OCI-LY3 (cell line): ENCODE data around the gene ABCC3.

ENCODE experiments used
- H2AFZ ChIP-seq: fragments of 200-600, 300-600 bp; shearing (Covaris generic); 2 replicates; pipeline ENCODE4 v1.6.0; 2014; ENCODE audit warnings: antibody characterized with exemption, low read depth, low read length
- H3K27ac ChIP-seq: fragments of 200-600, 300-600 bp; sonication (generic); 2 replicates; pipeline ENCODE4 v1.5.1; 2014; ENCODE audit warnings: mild to moderate bottlenecking, low read length, moderate library complexity, mixed read lengths
- H3K27me3 ChIP-seq: fragments of 200-600, 300-600 bp; sonication (generic); 2 replicates; pipeline ENCODE4 v1.6.1; 2014; ENCODE audit warnings: low read depth, low read length, mixed read lengths
- H3K36me3 ChIP-seq: fragments of 200-600, 300-600 bp; sonication (generic); replicated peaks from 2 replicates; pipeline ENCODE3; 2014; ENCODE audit warnings: low read depth, low read length, mixed read lengths
- H3K4me1 ChIP-seq: fragments of 300-600, 200-600 bp; sonication (generic); 2 replicates; pipeline ENCODE4 v1.6.1; 2014; ENCODE audit warnings: low read length, mixed read lengths
- H3K4me2 ChIP-seq: fragments of 200-600, 300-600 bp; sonication (generic); 2 replicates; pipeline ENCODE4 v1.6.1; 2014; ENCODE audit warnings: low read length, mixed read lengths
- H3K4me3 ChIP-seq: fragments of 300-600, 200-600 bp; sonication (generic); 2 replicates; pipeline ENCODE4 v1.5.1; 2014; ENCODE audit warnings: antibody characterized with exemption, mild to moderate bottlenecking, low read length, moderate library complexity
- H3K79me2 ChIP-seq: fragments of 300-600, 200-600 bp; shearing (Covaris generic); 2 replicates; pipeline ENCODE4 v1.6.1; 2014; ENCODE audit warnings: mild to moderate bottlenecking, low read length, mixed read lengths
- H3K9ac ChIP-seq: fragments of 300-600, 200-600 bp; shearing (Covaris generic); 2 replicates; pipeline ENCODE4 v1.6.0; 2014; ENCODE audit warnings: mild to moderate bottlenecking, low read length, moderate library complexity
- H3K9me3 ChIP-seq: fragments of 200-600, 300-600 bp; shearing (Covaris generic); 2 replicates; pipeline ENCODE4 v1.6.1; 2014; ENCODE audit warnings: low read length, mixed read lengths; ENCODE audit not compliant: insufficient read depth
- H4K20me1 ChIP-seq: fragments of 200-600, 300-600 bp; sonication (generic); 2 replicates; pipeline ENCODE4 v1.6.1; 2016; ENCODE audit warnings: low read length, mixed read lengths; ENCODE audit not compliant: insufficient read depth
- EZH2phosphoT487 ChIP-seq: fragments of 200-600 bp; shearing (Covaris generic); IDR thresholded peaks from 2 replicates; pipeline ENCODE4 v1.6.1; 2018; ENCODE audit warnings: antibody characterized with exemption, mixed run types, low read depth
- TF ChIP-seq, protein P1 (sequence below): fragments of 200-600, 300-600 bp; sonication (generic); IDR thresholded peaks from 2 replicates; pipeline ENCODE4 v1.5.1; 2014; ENCODE audit warnings: antibody characterized with exemption, low read length, low read depth

Gene ABCC3

DNA sequence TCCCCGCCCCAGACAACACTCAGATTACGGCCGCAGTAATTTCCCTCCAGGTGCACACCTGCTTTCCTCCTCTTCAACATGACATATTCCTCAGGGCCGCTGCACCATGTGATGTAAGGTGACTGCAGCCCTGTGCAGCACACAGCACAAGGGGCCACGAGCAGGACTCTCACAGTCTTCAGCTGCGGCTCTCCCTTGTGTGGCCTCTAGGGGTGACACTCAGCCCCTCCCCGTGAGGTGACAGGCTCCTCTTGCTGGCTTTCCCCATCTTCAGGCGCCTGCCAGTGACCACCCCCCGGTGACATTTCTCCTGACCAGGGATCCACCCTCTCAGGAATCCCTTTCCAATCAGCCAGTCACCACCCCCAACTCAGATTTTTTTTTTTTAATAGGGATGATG, 31.3 kb upstream of the ABCC3 start:
- H3K36me3 ChIP-seq, result no peaks in the 10 kb centered on the region
- H3K79me2 ChIP-seq, result no peaks in the 10 kb centered on the region
- no peak overlapping the region for H3K4me2 ChIP-seq
- TF ChIP-seq EZH2phosphoT487, result no peak
- TF ChIP-seq, protein P1, sequence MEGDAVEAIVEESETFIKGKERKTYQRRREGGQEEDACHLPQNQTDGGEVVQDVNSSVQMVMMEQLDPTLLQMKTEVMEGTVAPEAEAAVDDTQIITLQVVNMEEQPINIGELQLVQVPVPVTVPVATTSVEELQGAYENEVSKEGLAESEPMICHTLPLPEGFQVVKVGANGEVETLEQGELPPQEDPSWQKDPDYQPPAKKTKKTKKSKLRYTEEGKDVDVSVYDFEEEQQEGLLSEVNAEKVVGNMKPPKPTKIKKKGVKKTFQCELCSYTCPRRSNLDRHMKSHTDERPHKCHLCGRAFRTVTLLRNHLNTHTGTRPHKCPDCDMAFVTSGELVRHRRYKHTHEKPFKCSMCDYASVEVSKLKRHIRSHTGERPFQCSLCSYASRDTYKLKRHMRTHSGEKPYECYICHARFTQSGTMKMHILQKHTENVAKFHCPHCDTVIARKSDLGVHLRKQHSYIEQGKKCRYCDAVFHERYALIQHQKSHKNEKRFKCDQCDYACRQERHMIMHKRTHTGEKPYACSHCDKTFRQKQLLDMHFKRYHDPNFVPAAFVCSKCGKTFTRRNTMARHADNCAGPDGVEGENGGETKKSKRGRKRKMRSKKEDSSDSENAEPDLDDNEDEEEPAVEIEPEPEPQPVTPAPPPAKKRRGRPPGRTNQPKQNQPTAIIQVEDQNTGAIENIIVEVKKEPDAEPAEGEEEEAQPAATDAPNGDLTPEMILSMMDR, result peak; percentile 12; the same call in 1 of the 2 replicates
- H3K4me3 ChIP-seq, result no peak overlapping the region
- no peak overlapping the region for H3K9ac ChIP-seq
- H4K20me1 ChIP-seq, result no peaks in the 10 kb centered on the region
- no peaks in the 10 kb centered on the region for H3K9me3 ChIP-seq
- peaks cover 3% of the 10 kb centered on the region for H3K4me1 ChIP-seq
- H3K27me3 ChIP-seq, result peaks cover 65% of the 10 kb centered on the region
- no peak overlapping the region for H2AFZ ChIP-seq
- no peak overlapping the region for H3K27ac ChIP-seq

DNA sequence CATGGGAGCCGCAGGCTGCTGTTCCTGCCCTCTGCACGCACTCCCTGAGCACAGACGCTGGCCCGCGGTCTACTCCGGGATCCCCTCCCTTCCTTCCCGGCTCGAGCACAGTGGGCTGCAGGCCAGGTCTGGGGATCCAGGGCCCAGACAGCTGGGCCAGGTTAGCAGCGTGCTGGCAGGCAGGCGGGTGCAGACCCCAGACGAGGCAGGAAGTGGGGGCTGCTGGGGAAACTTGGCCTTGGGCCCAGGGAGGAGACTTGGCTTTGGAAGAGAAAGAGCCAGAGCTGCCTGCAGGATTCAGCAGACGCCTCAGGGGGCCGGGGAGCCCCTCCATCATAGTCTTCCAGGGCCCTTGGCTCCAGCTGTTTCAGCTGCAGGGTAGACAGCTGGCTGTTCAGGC, 30.2 kb upstream of the ABCC3 start:
- Histone ChIP-seq H3K27ac (no peak overlapping the region), H4K20me1 (no peaks in the 10 kb centered on the region), H3K4me2 (no peak overlapping the region), H3K4me1 (0 out of 2 replicates have a peak, but pooled peaks cover 5% of the 10 kb centered on the region), H3K36me3 (no peaks in the 10 kb centered on the region), H3K4me3 (no peak overlapping the region), H3K9me3 (no peaks in the 10 kb centered on the region), H3K27me3 (peaks cover 67% of the 10 kb centered on the region), H3K9ac (no peak overlapping the region), H2AFZ (no peak overlapping the region), H3K79me2 (no peaks in the 10 kb centered on the region)
- TF ChIP-seq EZH2phosphoT487, result no peak
- TF ChIP-seq, protein P1, result no peak

DNA sequence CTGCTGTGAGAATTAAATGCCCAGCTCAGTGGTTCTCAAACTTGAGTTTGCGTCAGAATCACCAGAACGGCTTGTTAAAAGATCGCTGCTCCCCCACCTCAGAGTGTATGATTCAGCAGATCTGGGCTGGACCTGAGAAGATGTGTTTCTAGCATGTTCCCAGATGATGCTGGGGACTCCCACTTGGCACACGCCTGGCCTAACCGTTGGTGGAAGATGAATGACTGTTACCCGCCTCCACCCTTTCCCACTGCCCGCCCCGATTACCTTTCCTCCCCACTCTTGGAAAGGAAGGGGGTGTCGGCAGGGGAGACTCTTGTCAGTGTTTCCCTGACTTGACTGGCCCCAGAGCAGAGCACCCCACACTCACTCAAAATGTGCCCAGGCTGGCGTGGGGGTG, 29.3 kb upstream of the ABCC3 start:
- Histone ChIP-seq H3K36me3 (no peaks in the 10 kb centered on the region), H4K20me1 (no peaks in the 10 kb centered on the region), H3K9me3 (no peaks in the 10 kb centered on the region), H2AFZ (no peak overlapping the region), H3K4me1 (0 out of 2 replicates have a peak, but pooled peaks cover 5% of the 10 kb centered on the region), H3K4me2 (no peak overlapping the region), H3K27me3 (peaks cover 62% of the 10 kb centered on the region), H3K79me2 (no peaks in the 10 kb centered on the region), H3K9ac (no peak overlapping the region), H3K4me3 (no peak overlapping the region), H3K27ac (no peak overlapping the region)
- no peak for TF ChIP-seq EZH2phosphoT487
- TF ChIP-seq, protein P1, result no peak

DNA sequence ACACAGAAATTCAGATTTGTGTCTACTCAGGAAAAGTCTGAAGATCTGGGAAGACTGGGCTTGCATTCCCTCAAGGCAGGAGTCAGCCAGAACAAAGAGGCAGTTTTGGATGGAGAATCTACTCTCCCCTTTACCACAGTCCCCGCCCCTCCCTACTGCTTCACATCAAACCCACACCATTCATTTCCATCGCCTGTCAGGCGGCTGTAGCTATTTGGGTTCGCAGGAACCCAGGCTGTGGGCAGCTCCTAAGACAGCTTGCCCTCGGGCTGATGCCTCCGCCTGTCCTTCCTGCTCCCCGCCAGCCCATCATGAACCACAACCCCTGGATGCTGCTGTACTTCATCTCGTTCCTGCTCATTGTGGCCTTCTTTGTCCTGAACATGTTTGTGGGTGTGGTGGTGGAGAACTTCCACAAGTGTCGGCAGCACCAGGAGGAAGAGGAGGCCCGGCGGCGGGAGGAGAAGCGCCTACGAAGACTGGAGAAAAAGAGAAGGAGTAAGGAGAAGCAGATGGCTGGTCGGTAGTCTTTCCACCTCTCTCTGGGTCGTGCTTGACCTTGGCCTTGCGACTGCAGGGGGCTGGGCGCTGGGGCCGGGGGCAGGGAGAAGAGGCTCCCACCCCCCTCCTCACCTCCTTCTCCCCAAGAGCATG, 27.0 kb upstream of the ABCC3 start:
- Histone ChIP-seq H3K9ac (no peak overlapping the region), H3K36me3 (no peaks in the 10 kb centered on the region), H3K27ac (no peak overlapping the region), H3K27me3 (peaks cover 45% of the 10 kb centered on the region), H3K4me2 (no peak overlapping the region), H3K79me2 (no peaks in the 10 kb centered on the region), H2AFZ (no peak overlapping the region), H3K9me3 (no peaks in the 10 kb centered on the region), H3K4me3 (no peak overlapping the region), H3K4me1 (0 out of 2 replicates have a peak, but pooled peaks cover 5% of the 10 kb centered on the region), H4K20me1 (no peaks in the 10 kb centered on the region)
- TF ChIP-seq, protein P1, result no peak
- TF ChIP-seq EZH2phosphoT487, result no peak
